GM18867 (cell line): ENCODE measurements around the gene SLC44A4.
"Not testable (repeated sequence)": the region's sequence is repeated elsewhere in the genome, so short reads cannot be mapped to it uniquely, and the experiment has no call there.

Experiments used
- ATAC-seq: cut with Tn5 transposase; IDR thresholded peaks from one replicate; pipeline ENCODE4 v1.9.1; 2021; ENCODE audit warnings: mild to moderate bottlenecking, moderate library complexity; ENCODE audit not compliant: unreplicated experiment

The SLC44A4 gene

GRCh38 chr6:31878726-31879125 is at the start of gene SLC44A4:
SLC44A4 (minus strand) TSS chr6:31878997; CDS start chr6:31878980, 17 bp downstream.
- ATAC-seq: no peak

- ATAC-seq: no peak
These were observed 49.8 kb upstream of the SLC44A4 start for GRCh38 chr6:31928672-31928939.

GRCh38 chr6:31927863-31928671 is 49.3 kb upstream of the SLC44A4 start:
- no peak for ATAC-seq

GRCh38 chr6:31927242-31927862 is 48.6 kb upstream of the SLC44A4 start, which contains the start of gene C2:
C2 (plus strand) TSS chr6:31927717; CDS start chr6:31927753, 36 bp downstream.
- no peak for ATAC-seq

GRCh38 chr6:31922942-31923341 is 44.1 kb upstream of the SLC44A4 start:
- no peak for ATAC-seq

GRCh38 chr6:31920811-31921210 is 42.0 kb upstream of the SLC44A4 start:
- ATAC-seq: no peak

GRCh38 chr6:31919624-31920303 is 41.0 kb upstream of the SLC44A4 start:
- no peak for ATAC-seq

GRCh38 chr6:31918069-31918720 is 39.4 kb upstream of the SLC44A4 start:
- ATAC-seq: no peak

GRCh38 chr6:31915756-31916155 is 37.0 kb upstream of the SLC44A4 start:
- no peak for ATAC-seq

GRCh38 chr6:31915351-31915750 is 36.6 kb upstream of the SLC44A4 start:
- ATAC-seq: no peak

- no peak for ATAC-seq
These were observed 33.2 kb upstream of the SLC44A4 start for GRCh38 chr6:31911826-31912585.

GRCh38 chr6:31909298-31909697 is 30.5 kb upstream of the SLC44A4 start:
- not testable (repeated sequence) for ATAC-seq

GRCh38 chr6:31908791-31909190 is 30.0 kb upstream of the SLC44A4 start:
- ATAC-seq: peak; percentile 83

- ATAC-seq: not testable (repeated sequence)
These were observed 29.5 kb upstream of the SLC44A4 start for GRCh38 chr6:31908255-31908654.

GRCh38 chr6:31907158-31907813 is 28.5 kb upstream of the SLC44A4 start:
- ATAC-seq: no peak

GRCh38 chr6:31906727-31907126 is 27.9 kb upstream of the SLC44A4 start:
- ATAC-seq: not testable (repeated sequence)

GRCh38 chr6:31906122-31906521 is 27.3 kb upstream of the SLC44A4 start:
- ATAC-seq: no peak

- no peak for ATAC-seq
These were observed 26.2 kb upstream of the SLC44A4 start for GRCh38 chr6:31905041-31905440.

- ATAC-seq: no peak
These were observed 25.2 kb upstream of the SLC44A4 start for GRCh38 chr6:31903957-31904356.
